ENCODE results near the gene SH3BP1.
A peak's percentile ranks its signal among the peaks of the same experiment; 100 is the strongest.
"Not testable (repeated sequence)": the region's sequence is repeated elsewhere in the genome, so short reads cannot be mapped to it uniquely, and the experiment has no call there.

SH3BP1 gene

DNA sequence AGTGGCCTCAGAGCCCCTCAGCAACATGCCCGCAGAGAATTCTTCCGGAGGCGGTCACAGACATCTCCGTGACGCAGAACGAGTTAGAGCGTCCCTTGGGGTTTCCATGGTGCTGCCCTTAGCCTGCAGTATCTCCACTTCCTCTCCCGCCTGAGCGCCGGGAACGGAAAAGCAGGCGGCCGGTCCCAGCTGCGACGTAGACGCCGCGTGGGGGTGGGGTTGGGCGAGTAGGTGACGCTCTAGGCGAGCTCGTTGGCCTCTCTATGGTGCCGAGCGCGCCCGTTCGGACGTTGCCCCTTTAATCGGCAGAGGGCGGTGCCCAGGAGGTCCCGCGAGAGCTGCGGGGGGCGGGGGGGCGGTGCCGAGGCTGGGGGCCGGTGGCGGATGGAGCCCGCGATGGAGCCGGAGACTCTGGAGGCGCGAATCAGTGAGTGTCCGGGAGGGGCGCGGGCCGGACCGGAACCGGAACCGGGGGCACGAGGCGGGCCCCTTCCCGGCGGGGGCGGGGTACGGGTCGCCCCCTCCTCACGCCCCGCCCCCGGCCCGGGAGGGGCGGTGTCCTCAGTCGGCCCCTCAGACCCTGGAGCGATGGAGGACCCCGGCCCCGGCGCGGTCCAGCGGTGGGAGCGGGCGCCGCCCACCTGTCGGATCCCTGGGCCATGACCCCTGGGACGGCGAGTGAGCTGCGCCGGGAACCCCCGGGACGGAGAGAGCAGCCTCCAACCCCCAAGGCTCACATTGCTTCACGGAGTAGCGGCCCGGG lies 30.8 kb upstream of the SH3BP1 start, which contains the start of gene GGA1:
GGA1 (plus strand) TSS at position 358 of the 763 bp plus-strand sequence; CDS start at position 385, 27 bp downstream.
- Histone ChIP-seq H3K36me3 (replicated peaks; ENCODE audit: low read depth, low read length) (peaks cover 9% of the 10 kb centered on the region), H3K27me3 (ENCODE audit: low read depth, low read length) (peaks cover 12% of the 10 kb centered on the region)

DNA sequence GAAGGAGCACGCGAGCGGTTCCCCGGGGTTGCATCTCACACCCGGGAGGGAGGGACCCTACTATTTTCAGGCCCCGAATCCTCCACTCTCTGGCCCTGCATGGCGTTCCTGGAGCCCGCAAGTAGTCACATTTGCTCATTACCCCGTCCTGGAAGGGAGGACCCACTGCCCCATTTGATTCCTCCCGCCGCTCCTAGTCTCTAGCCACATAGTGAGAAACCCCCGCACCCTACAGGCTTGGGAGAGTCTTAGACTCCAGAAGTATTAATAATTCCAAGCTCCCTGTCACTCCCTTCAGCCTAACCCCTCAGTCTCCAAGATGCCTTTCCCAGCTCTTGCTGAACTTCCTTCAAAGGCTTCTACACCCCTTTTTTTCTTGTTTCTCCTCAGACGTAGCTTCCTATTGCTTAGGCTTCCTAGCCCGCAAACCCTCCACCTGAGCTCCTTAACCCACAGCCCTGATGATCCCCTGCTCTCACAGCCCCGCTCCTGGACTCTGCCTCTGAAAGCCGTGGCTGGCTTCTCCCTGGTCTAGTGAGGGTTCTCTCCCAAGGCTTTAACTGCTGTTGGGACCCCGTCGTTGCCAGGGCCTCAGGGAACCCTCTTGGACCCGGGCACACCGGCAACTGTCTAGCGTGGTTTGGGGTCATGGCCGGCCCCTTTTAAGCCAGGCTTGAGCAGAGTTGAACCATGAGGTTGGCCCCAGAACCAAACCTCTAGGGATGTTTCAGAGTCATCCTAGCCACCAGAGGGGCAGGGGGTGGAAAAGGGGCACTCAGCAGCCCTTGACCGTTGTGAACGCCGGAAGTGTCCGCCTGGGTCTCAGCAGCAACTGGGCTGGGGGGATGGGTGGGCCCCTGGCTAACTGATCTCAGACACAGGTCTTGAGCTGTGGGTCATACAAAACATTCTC lies 30.0 kb upstream of the SH3BP1 start:
- H3K9me3 ChIP-seq (ENCODE audit: insufficient read depth, low read length), result no peaks in the 10 kb centered on the region
- peak overlapping the region; percentile 87 for H3K9ac ChIP-seq (ENCODE audit: low read length)
- H3K4me2 ChIP-seq (ENCODE audit: low read length), result peak overlapping the region; percentile 93
- H4K20me1 ChIP-seq (ENCODE audit: insufficient read depth, low read length), result no peaks in the 10 kb centered on the region
- TF ChIP-seq EZH2phosphoT487 (IDR thresholded peaks at IDR 0.05; ENCODE audit: low read depth), result no peak
- TF ChIP-seq, protein P1, sequence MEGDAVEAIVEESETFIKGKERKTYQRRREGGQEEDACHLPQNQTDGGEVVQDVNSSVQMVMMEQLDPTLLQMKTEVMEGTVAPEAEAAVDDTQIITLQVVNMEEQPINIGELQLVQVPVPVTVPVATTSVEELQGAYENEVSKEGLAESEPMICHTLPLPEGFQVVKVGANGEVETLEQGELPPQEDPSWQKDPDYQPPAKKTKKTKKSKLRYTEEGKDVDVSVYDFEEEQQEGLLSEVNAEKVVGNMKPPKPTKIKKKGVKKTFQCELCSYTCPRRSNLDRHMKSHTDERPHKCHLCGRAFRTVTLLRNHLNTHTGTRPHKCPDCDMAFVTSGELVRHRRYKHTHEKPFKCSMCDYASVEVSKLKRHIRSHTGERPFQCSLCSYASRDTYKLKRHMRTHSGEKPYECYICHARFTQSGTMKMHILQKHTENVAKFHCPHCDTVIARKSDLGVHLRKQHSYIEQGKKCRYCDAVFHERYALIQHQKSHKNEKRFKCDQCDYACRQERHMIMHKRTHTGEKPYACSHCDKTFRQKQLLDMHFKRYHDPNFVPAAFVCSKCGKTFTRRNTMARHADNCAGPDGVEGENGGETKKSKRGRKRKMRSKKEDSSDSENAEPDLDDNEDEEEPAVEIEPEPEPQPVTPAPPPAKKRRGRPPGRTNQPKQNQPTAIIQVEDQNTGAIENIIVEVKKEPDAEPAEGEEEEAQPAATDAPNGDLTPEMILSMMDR (IDR thresholded peaks at IDR 0.05; ENCODE audit: low read depth, low read length), result no peak
- H3K36me3 ChIP-seq (replicated peaks; ENCODE audit: low read depth, low read length), result peaks cover 18% of the 10 kb centered on the region
- H2AFZ ChIP-seq (ENCODE audit: low read depth, low read length), result no peak overlapping the region
- H3K27me3 ChIP-seq (ENCODE audit: low read depth, low read length), result peaks cover 12% of the 10 kb centered on the region
- peak overlapping the region; percentile 80 for H3K4me3 ChIP-seq (ENCODE audit: low read length)
- H3K79me2 ChIP-seq (ENCODE audit: low read length), result peaks cover 36% of the 10 kb centered on the region
- H3K27ac ChIP-seq (ENCODE audit: low read length), result peak overlapping the region; percentile 89
- H3K4me1 ChIP-seq (ENCODE audit: low read length), result peaks cover 13% of the 10 kb centered on the region

More for the DNA sequence above, 30.8 kb upstream of the SH3BP1 start, which contains the start of gene GGA1:
- Histone ChIP-seq H3K4me3 (ENCODE audit: low read length) (peak within 1 kb of the TSS; percentile 80), H3K4me2 (ENCODE audit: low read length) (peak within 1 kb of the TSS; percentile 93), H2AFZ (ENCODE audit: low read depth, low read length) (peak within 1 kb of the TSS; percentile 73), H4K20me1 (ENCODE audit: insufficient read depth, low read length) (no peaks in the 10 kb centered on the region), H3K27ac (ENCODE audit: low read length) (peak within 1 kb of the TSS; percentile 89), H3K9ac (ENCODE audit: low read length) (peak within 1 kb of the TSS; percentile 87), H3K9me3 (ENCODE audit: insufficient read depth, low read length) (no peaks in the 10 kb centered on the region), H3K4me1 (ENCODE audit: low read length) (peaks cover 13% of the 10 kb centered on the region), H3K79me2 (ENCODE audit: low read length) (peaks cover 36% of the 10 kb centered on the region)
- TF ChIP-seq, protein P1 (IDR thresholded peaks at IDR 0.05; ENCODE audit: low read depth, low read length), result no peak
- TF ChIP-seq EZH2phosphoT487 (IDR thresholded peaks at IDR 0.05; ENCODE audit: low read depth), result no peak

DNA sequence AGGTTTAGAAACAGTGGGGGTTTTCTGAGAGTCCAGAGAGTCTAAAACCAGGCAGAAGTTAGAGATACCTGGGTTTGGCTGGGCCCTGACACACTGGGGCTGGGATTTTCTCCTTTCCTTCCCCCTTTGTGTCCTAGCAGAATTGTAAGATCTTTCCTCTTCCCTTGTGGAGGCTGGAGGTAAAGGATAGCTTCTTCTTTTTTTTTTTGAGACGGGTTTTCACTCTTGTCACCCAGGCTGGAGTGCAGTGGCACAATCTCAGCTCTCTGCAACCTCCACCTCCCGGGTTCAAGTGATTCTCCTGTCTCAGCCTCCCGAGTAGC lies 29.4 kb upstream of the SH3BP1 start:
- H3K27me3 ChIP-seq (ENCODE audit: low read depth, low read length); H4K20me1 ChIP-seq (ENCODE audit: insufficient read depth, low read length); H3K9me3 ChIP-seq (ENCODE audit: insufficient read depth, low read length); H2AFZ ChIP-seq (ENCODE audit: low read depth, low read length): not testable (repeated sequence)
- Histone ChIP-seq H3K9ac (ENCODE audit: low read length) (peak overlapping the region; percentile 87), H3K4me1 (ENCODE audit: low read length) (peaks cover 13% of the 10 kb centered on the region), H3K27ac (ENCODE audit: low read length) (peak overlapping the region; percentile 89), H3K79me2 (ENCODE audit: low read length) (peaks cover 36% of the 10 kb centered on the region), H3K4me2 (ENCODE audit: low read length) (peak overlapping the region; percentile 93), H3K4me3 (ENCODE audit: low read length) (peak overlapping the region; percentile 80), H3K36me3 (replicated peaks; ENCODE audit: low read depth, low read length) (peaks cover 18% of the 10 kb centered on the region)

DNA sequence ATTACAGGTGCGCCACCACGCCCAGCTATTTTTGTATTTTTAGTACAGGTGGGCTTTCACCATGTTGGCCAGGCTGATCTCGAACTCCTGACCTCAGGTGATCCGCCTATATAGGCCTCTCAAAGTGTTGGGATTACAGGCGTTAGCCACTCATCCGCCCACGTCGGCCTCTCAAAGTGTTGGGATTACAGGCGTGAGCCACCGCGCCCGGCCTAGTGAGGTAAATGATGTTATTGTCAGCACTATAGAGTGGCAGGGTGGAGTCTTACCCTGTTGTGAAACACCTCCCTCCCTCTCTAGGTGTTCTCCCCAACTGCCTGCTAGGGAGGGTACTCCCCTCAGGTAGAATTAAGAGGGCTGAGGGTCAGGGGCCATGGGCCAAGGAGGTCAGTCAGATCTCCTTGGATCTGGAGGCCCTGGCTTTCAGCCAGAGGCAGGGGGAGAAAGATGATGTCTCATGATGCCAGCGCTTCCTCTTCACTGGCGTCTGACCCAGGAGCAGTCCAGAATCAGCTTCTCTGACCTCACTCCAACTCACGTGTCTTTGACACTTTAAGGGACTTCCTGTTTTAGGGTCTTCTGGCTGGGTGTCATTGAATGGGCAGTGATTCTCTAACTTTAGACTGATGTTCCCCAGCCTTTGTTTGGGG lies 28.9 kb upstream of the SH3BP1 start:
- H2AFZ ChIP-seq (ENCODE audit: low read depth, low read length), result no peak overlapping the region
- H3K9me3 ChIP-seq (ENCODE audit: insufficient read depth, low read length), result no peaks in the 10 kb centered on the region
- peak overlapping the region; percentile 93 for H3K4me2 ChIP-seq (ENCODE audit: low read length)
- H3K27me3 ChIP-seq (ENCODE audit: low read depth, low read length), result peaks cover 4% of the 10 kb centered on the region
- peaks cover 13% of the 10 kb centered on the region for H3K4me1 ChIP-seq (ENCODE audit: low read length)
- H4K20me1 ChIP-seq (ENCODE audit: insufficient read depth, low read length), result no peaks in the 10 kb centered on the region
- peaks cover 18% of the 10 kb centered on the region for H3K36me3 ChIP-seq (replicated peaks; ENCODE audit: low read depth, low read length)
- H3K4me3 ChIP-seq (ENCODE audit: low read length), result peak overlapping the region; percentile 80
- peaks cover 36% of the 10 kb centered on the region for H3K79me2 ChIP-seq (ENCODE audit: low read length)
- peak overlapping the region; percentile 87 for H3K9ac ChIP-seq (ENCODE audit: low read length)
- peak overlapping the region; percentile 89; the same call in 1 of the 2 replicates for H3K27ac ChIP-seq (ENCODE audit: low read length)
- TF ChIP-seq, protein P1 (IDR thresholded peaks at IDR 0.05; ENCODE audit: low read depth, low read length), result no peak
- no peak for TF ChIP-seq EZH2phosphoT487 (IDR thresholded peaks at IDR 0.05; ENCODE audit: low read depth)
